ENCODE results near the gene TIMP4.

DNA sequence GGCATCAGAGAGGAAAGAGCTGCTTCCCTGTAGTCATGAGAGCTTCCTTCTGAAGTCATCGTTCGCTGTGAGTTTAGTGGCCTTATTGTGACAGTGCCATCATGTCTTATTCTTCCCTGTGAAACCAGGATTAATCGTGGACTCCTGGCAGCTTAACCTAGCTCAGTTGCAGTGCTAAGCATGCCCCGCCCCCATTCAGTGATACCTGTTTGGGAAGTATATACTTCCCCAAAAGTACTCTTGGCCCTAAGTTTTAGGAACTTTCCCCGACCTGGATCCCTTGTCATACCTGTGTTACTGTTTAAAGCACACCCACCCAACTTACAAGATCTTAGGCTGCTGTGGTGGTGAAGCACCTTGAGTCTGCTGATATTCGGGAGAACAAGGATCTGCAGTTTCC is 32.1 kb upstream of the TIMP4 start:
- TF ChIP-seq POLR2AphosphoS5 (IDR thresholded peaks at IDR 0.05; ENCODE audit: low read depth, low read length) (no peak), TAF1 (IDR thresholded peaks at IDR 0.05; ENCODE audit: borderline replicate concordance, low read depth, low read length) (no peak)

All from GM12892 (cell line).